Activated T-cell treated with anti-CD3 and anti-CD28 coated beads for 4 hours (primary cell): Measurements from ENCODE around the gene RAET1G.

Experiments used
- DNase-seq: peaks from one replicate; pipeline ENCODE4 v3.0.0-alpha.2; 2020

Gene RAET1G

DNA sequence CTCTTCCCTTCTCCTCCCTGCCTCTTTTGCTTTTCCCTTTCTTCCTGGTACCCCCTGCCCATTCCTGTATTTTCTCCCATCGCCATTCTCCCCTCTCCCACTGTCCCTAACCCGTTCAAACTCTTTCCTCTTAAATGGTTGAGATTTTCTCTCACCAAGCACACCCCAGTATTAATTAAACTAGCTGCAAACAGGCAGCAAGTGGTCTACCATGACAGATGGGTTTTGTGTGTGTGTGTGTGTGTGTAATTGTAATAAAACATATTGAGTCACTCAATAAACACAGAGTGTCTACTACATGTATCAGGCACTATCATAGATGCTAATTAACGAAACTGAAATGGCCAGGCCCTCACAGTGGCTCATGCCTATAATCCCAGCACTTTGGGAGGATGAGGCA lies 31.7 kb downstream of the RAET1G start:
- DNase-seq: no peak

DNA sequence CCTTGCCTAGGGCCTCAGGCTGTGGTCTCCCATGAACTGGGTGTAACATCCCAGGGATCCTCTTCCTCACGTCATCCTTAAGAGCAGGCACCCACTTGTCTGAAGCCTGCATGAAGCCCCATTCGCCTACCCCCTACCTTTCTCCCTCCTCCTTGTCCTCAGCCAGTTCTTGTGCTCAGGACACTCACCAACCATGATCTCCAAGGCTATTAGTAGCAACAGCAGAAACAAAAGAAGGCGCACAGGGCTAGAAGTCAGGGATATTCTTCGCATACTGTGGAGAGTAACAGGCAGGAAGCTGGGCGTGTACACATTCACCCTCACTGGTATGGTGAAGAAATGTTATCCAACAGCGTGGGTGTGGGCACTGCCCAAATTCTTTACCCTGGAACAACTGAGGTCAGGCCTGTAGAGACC lies 32.3 kb downstream of the RAET1G start:
- DNase-seq: no peak

DNA sequence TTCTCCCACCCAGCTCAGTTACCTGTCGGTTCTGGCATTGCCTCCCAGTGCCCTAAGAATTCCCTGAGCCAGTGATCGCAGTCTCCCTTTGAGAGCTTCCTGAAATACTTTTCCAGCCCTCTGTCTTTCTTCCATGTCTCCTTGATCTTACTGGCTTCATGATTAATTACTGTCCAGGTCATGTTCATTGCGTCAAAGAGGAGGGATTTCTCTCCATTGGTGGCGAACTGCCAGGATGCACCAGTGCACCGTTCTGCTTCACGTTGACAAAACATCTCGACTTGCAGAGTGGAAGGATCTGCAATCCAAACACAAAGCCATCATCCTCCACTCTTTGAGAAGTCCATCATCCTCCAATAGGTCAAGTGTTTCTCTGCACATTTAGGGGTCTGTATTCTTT lies 33.6 kb downstream of the RAET1G start:
- DNase-seq: no peak

DNA sequence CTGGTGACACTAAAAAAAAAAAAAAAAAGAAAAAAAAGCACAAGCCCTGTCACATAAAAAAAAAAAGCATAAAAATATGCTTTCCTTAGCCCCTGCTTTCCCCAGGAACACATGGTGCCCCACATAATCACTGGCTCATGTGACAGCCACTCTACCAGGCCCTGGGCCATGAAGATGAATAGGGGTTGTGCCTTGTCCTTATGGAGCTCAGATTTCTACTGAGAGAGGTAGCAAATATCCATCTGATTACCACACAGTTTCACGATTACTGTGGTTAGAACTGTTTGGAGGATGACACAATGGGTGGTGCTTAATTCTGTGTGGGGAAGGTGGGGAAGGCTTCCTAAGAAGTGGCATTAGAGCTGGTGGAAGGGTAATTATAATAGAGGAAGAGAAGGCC lies 34.3 kb downstream of the RAET1G start:
- DNase-seq: no peak

DNA sequence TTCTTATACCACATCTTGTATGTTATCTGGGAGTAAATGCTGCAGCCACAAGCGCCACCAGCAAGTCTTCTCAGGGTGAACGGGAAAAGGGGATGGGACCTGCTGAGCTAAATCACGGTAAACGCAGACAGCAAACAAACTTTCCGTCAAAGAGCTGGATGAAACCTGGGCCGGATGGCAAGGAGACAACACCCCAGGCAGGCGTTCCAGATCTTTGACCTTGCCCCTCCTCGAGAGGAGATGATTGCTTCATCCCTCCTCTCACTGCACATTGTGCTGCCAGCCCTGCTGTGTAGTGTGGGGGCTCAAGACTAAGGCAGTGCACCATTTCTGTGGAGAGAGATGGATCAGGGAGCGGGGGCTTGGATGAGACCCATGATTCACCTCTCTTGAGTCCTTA lies 34.8 kb downstream of the RAET1G start:
- no peak for DNase-seq

DNA sequence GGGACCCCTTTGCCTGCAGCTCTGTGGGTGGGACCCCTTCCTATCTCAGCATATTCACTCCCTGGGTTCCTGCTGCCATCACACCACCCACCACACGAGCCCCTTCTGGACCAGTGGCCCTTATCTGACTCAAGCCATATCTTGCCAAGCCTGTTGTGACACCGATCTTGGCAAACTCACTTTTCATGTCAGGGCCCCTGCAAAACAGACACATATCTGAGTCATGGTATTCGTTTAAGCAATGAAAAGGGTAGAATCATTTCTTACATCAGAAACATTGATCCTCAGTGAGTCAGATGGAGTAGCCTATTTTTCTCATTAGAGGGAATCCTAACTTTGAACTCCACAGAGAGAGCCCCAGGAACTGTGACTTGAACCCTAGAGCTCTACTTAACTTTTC lies 35.6 kb downstream of the RAET1G start:
- DNase-seq: no peak

DNA sequence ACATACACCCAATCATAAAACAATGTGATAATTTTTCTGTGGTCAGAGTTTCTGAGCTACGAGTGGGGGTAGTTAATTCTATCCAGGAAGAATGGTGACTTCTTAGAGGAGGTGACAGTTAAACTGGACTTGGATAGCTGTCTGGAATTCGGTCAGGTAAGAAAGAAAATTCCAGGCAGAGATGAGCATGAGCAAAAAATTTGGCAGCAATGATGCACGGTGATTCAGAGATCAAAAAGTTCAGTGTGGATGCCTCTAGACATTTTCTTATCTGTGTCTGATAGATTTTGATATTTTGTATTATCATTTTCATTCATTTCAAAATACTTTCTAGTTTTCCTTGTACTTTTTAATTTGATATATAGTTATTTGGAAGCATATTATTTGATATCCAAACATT lies 37.0 kb downstream of the RAET1G start:
- DNase-seq: no peak

DNA sequence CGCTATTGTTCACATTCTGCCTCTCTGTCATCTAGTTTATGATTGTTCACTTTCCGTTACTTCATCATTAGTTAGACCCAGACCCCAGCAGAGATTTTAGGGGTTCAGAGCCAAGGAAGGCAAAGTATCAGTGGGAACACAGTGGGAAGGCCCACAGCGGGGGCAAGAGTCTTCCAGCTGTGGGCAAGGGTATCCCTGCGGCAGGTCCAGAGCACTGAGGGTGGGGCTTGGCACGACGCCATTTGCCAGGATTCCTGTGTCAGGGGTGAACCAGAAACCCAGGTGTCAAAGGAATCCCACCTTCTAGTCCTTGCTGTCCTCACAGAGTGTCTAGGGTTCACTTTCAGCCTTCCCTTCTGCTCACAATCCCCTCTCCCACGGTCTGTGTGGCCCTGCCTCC lies 38.3 kb downstream of the RAET1G start:
- no peak for DNase-seq

DNA sequence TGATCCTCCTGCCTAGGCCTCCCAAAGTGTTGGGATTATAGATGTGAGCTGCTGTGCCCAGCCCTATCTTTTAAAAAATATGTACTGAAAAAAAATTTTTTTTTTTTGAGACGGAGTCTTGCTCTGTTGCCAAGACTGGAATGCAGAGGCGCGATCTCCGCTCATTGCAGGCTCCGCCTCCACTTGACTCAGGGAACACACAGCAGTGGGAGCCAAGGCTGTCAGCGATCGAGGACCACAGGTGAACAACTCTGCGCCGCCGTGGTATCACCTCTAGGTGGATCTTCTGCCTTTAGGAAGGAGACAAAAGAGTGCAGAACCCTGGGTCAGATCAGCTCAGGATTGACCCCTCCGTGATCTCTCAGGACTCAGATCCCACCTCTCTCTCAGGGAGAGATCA lies 38.7 kb downstream of the RAET1G start:
- no peak for DNase-seq

DNA sequence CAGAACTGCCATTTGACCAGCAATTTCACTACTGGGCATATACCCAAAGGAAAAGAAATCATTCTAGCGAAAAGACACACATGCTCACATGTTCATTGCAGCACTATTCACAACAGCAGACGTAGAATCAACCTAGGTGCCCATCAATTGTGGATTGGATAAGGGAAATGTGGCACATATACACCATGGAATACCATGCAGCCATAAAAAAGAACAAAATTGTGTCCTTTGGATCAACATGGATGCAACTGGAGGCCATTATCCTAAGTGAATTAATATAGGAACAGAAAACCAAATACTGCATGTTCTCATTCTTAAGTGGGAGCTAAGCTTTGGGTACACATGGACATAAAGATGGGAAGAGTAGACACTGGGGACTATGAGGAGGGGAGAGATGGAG lies 41.1 kb downstream of the RAET1G start:
- no peak for DNase-seq

DNA sequence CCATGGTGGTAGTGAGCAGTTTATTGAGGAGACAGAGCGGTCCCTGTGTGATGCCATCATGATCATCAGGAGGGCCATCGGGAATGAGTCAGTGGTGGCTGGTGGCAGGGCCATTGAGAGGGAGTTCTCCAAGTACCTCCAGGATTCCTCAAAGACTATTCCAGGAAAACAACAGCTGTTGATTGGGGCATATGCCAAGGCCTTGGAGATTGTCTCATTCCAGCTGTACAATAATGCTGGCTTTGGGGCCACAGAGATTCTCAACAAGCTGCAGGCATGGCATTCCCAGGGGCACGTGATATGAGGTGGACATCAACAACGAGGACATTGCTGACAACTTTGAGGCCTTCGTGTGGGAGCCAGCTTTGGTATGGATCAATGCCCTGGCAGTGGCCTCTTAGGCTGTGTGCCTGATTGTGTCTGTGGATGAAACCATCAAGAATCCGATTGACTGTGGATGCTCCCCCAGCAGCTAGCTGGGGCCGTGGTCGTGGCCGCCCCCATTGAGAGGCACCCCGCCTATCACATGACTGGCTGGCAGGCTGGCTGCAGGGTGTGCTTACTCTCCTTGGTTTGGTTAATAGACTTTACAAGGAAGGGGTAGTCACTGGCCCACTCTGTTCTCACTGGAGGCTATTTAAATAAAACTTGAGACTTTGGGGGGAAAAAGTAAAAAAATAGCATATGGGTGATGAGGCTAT lies 41.7 kb downstream of the RAET1G start:
- DNase-seq: no peak

DNA sequence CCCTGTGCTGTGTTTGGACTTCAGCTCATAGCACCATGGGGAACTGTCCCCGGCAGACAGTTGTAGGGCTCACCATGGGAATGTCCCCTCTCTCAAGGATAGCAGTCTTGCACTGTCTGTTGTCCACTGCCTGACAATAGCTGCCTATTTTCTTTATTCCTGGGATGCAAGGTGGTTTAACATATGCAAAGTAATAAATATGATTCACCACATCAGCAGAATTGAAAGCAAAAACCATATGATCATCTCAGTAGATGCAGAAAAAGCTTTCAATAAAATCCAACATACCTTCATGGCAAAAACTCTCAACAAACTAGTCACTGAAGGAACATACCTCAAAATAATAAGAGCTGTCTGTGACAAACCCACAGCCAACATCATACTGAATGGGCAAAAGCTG lies 45.3 kb downstream of the RAET1G start:
- no peak for DNase-seq

DNA sequence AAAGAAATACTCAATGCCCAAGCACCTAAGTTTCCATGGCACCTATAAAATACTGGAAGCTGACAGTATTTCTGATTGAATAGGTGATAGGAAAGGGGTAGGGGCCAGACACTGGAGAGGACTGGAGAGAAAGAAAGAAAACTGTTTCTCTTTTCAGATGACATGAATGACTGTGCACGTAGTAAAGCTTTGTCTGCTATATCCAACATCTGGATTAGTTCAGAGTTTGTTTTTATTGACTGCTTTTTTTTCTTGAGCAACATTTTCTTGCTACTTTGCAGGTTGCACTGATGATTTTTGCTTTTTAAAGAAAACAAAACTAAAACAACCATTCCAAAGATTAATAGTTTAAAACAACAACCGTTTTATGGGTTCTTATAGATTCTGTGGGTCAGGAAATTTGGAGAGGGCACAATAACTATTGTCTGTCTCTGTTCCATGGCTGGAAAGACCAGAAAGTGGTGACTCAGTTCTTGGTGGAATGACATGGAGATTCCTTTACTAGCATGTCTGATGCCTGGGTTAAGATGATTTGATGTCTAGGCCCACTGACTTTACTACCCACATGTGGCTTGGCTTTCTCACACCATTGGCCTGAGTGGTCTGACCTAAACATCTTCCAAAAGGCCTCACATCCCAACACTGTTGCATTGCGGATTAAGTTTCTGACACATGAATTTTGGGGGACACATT lies 46.5 kb downstream of the RAET1G start:
- DNase-seq: no peak

DNA sequence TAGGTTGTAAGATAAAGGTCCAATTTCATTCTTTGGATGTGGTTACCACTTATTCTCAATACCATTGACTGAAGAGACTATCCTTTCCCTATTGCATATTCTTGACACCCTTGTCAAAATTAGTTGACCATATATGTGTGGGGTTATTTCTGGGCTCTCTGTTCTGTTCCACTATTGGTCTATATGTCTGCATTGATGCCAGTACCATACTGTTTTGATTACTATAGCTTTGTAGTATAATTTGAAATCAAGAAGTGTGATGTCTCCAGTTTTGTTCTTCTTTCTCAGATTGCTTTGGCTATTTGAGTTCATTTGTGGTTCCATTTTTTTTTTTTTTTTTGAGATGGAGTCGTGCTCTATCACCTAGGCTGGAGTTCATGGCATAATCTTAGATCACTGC lies 50.7 kb downstream of the RAET1G start:
- DNase-seq: no peak

DNA sequence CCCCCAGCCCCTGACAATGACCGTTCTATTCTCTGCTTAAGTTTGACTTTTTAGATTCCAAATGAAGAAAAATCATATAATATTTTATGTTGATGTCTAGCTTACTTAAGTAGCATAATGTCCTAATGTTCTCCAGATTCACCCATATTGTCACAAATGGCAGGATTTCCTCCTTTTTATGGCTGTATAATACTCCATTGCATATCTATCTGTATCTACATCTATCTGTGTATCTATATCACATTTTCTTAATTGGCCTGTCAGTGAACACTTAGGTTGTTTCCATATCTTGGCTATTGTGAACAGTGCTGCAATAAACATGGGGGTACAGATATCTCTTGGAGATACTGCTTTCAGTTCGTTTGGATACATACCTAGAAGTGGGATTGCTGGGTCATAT lies 51.7 kb downstream of the RAET1G start:
- DNase-seq: no peak

DNA sequence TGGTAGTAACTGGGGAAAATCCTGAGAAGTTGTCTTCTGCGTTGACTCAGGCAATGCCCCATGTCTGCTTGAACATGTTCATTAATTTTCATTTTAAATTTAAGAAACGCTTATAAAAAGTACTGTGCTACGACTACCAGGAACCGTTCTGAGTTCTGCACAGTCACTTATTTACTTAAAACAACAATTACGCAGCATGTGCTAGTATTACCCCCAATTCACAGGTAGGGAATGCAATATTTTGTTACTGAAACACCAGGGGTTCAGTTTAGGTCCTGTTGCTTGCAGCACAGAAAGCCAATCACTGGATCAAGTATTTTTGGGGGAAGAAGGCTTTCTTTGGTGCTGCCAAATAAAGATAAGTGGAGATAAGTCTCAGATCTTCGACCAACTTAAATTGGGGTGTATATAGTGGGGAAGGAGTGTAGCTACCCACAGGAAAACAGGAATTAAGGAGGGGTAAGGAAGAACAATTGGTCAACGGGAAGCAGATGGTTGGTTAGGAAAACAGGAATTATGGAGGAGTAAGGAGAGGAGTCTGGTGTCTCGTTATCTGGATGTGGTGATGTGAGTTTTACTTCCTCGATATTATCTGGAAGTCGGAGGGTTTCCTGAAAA lies 53.5 kb downstream of the RAET1G start:
- no peak for DNase-seq

DNA sequence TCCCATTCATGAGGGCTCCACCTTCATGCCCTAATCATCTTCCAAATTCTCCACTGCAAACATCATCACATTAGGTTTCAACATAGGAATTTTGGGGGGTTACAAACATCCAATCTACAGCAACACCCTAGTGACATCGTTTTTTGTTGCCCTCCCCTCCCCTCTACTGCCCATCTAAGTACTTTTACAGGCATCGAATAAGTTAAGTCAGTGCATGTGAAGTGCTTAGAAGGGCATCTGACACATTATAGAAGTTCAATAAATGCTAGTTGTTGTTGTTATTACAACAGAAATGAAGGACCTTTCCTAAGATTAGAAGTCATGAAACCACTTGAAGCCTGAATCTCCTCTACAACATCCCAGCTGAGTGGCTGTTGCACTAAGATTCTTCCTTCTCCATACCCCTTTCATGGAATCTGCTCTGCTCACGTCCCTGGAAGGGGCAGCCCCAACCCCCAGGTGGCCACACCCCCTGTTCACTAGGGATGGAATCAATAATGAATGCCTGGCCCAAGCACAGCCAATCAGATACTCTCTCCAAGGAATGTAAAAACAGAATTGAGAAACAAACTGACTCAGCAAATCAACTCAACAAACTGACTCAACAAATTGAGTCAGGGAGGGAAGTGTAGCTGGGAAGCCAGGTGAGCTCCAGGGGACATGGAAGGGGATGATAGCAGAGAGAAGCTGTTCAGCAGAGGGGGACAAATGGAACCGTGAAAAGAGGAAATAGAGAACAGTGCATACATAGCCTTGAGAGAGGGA lies 54.9 kb downstream of the RAET1G start:
- DNase-seq: no peak
